T-helper 2 cell treated with Interferon-gamma antibody and Interleukin-4, amounts not matched to agents 5 μg/mL and 100 μg/mL, for 36 hours (primary cell): ENCODE results near the gene EPHB6.

Experiments
- DNase-seq: peaks from one replicate; pipeline ENCODE4 v3.0.0; 2021; ENCODE audit warnings: low spot score
- H3K27ac Mint-ChIP-seq: one replicate; pipeline ENCODE4 v1.8.0; 2021; ENCODE audit warnings: mild to moderate bottlenecking, mixed read lengths
- H3K27me3 Mint-ChIP-seq: one replicate; pipeline ENCODE4 v1.8.0; 2021; ENCODE audit warnings: low read depth, mixed read lengths
- H3K36me3 Mint-ChIP-seq: one replicate; pipeline ENCODE4 v1.8.0; 2021; ENCODE audit warnings: low read depth, mixed read lengths
- H3K4me1 Mint-ChIP-seq: one replicate; pipeline ENCODE4 v1.8.0; 2021; ENCODE audit warnings: low read depth, mixed read lengths
- H3K4me3 Mint-ChIP-seq: one replicate; pipeline ENCODE4 v1.8.0; 2022; ENCODE audit warnings: mild to moderate bottlenecking, moderate library complexity, mixed read lengths
- H3K9me3 Mint-ChIP-seq: one replicate; pipeline ENCODE4 v1.8.0; 2021; ENCODE audit warnings: mixed read lengths

The EPHB6 gene

GRCh38 chr7:142864980-142865747 lies 10.3 kb downstream of the EPHB6 start:
- no peak overlapping the region for H3K27ac Mint-ChIP-seq
- peaks cover 3% of the 10 kb centered on the region for H3K27me3 Mint-ChIP-seq
- H3K4me1 Mint-ChIP-seq: no peaks in the 10 kb centered on the region
- no peaks in the 10 kb centered on the region for H3K9me3 Mint-ChIP-seq
- H3K4me3 Mint-ChIP-seq: no peak overlapping the region
- no peaks in the 10 kb centered on the region for H3K36me3 Mint-ChIP-seq
- DNase-seq: no peak

DNA sequence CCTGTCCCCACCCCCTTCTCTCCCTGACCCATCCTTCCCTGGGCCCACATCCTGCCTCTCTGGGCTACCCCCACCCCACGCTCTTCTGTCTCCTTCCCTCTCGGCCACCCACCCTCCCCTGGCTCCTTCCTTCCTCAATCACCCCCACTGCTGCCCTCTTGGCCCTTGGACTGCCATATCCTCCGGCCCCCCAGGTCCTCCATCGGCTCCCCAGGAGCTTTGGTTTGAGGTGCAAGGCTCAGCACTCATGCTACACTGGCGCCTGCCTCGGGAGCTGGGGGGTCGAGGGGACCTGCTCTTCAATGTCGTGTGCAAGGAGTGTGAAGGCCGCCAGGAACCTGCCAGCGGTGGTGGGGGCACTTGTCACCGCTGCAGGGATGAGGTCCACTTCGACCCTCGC lies 10.9 kb downstream of the EPHB6 start:
- no peak for DNase-seq
- H3K4me1 Mint-ChIP-seq: no peaks in the 10 kb centered on the region
- H3K27me3 Mint-ChIP-seq: no peaks in the 10 kb centered on the region
- H3K36me3 Mint-ChIP-seq: no peaks in the 10 kb centered on the region
- H3K9me3 Mint-ChIP-seq: no peaks in the 10 kb centered on the region
- H3K4me3 Mint-ChIP-seq: no peak overlapping the region
- no peak overlapping the region for H3K27ac Mint-ChIP-seq

- H3K27ac Mint-ChIP-seq: no peak overlapping the region
- no peaks in the 10 kb centered on the region for H3K4me1 Mint-ChIP-seq
- no peak overlapping the region for H3K4me3 Mint-ChIP-seq
- H3K27me3 Mint-ChIP-seq: no peaks in the 10 kb centered on the region
- H3K36me3 Mint-ChIP-seq: no peaks in the 10 kb centered on the region
- no peaks in the 10 kb centered on the region for H3K9me3 Mint-ChIP-seq
- DNase-seq: no peak
Measured at GRCh38 chr7:142866361-142867096, 11.7 kb downstream of the EPHB6 start.

DNA sequence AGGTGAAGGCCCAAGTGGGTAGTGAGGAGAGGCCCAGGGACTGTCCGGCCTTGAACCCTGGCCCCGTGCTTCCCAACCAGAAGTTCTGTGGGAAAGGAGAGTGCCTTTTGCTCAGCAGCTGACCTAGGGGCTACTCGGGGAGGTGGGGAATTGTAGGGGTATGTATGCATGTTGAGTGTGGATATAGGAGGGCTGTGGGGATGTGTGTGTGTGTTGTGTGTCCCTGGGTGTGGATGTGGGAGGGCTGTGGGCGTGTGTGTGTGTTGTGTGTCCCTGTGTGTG lies 12.2 kb downstream of the EPHB6 start:
- no peak for DNase-seq
- H3K27ac Mint-ChIP-seq: no peak overlapping the region
- no peaks in the 10 kb centered on the region for H3K36me3 Mint-ChIP-seq
- H3K4me3 Mint-ChIP-seq: no peak overlapping the region
- no peaks in the 10 kb centered on the region for H3K27me3 Mint-ChIP-seq
- no peaks in the 10 kb centered on the region for H3K4me1 Mint-ChIP-seq
- no peaks in the 10 kb centered on the region for H3K9me3 Mint-ChIP-seq

GRCh38 chr7:142867398-142868187 lies 12.7 kb downstream of the EPHB6 start:
- Mint-ChIP-seq H3K4me1 (no peaks in the 10 kb centered on the region), H3K4me3 (no peak overlapping the region), H3K36me3 (no peaks in the 10 kb centered on the region)

DNA sequence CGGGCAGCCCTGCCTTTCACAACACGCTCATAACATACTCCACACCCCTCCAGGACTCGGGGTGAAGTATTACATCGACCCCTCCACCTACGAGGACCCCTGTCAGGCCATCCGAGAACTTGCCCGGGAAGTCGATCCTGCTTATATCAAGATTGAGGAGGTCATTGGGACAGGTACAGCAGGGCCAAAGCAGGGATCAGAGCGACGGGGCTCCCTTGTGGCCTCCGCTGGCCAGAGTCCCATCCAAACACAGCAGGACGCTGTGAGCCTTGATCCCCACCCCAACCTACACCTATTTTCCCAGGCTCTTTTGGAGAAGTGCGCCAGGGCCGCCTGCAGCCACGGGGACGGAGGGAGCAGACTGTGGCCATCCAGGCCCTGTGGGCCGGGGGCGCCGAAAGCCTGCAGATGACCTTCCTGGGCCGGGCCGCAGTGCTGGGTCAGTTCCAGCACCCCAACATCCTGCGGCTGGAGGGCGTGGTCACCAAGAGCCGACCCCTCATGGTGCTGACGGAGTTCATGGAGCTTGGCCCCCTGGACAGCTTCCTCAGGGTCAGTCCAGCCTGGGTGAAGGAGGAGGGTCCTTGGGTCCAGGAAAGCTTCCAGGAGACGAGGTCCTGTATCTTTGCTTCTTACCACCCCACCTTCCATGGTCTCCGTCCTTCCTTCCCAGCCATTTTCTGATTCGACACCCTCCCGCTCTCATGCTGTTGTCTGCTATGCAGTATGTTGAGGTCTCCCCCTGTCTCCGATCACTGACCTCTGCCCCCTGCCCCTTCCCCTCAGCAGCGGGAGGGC lies 13.5 kb downstream of the EPHB6 start:
- no peaks in the 10 kb centered on the region for H3K36me3 Mint-ChIP-seq
- H3K4me1 Mint-ChIP-seq: no peaks in the 10 kb centered on the region
- no peak overlapping the region for H3K4me3 Mint-ChIP-seq

More at GRCh38 chr7:142867398-142868187, 12.7 kb downstream of the EPHB6 start:
- no peaks in the 10 kb centered on the region for H3K27me3 Mint-ChIP-seq
- no peak overlapping the region for H3K27ac Mint-ChIP-seq
- DNase-seq: no peak
- no peaks in the 10 kb centered on the region for H3K9me3 Mint-ChIP-seq

DNA sequence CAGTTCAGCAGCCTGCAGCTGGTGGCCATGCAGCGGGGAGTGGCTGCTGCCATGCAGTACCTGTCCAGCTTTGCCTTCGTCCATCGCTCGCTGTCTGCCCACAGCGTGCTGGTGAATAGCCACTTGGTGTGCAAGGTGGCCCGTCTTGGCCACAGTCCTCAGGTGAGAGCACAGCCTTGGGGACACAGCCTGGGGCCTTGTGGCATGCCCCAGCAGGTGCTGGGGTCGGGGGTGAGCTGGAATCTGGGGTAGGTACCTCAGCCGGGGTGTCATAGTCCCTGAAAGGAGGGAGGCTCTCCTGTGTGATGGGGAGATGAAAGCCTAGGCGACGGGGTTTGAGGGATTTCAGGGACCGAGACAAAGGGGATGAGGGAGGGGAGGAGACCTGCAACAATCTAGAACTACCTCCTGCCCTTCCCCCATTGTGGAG lies 14.1 kb downstream of the EPHB6 start:
- Mint-ChIP-seq H3K27me3 (no peaks in the 10 kb centered on the region), H3K4me1 (no peaks in the 10 kb centered on the region), H3K4me3 (no peak overlapping the region), H3K9me3 (no peaks in the 10 kb centered on the region), H3K27ac (no peak overlapping the region), H3K36me3 (no peaks in the 10 kb centered on the region)
- no peak for DNase-seq

More for the DNA sequence above, 13.5 kb downstream of the EPHB6 start:
- Mint-ChIP-seq H3K9me3 (no peaks in the 10 kb centered on the region), H3K27me3 (no peaks in the 10 kb centered on the region), H3K27ac (no peak overlapping the region)
- no peak for DNase-seq

DNA sequence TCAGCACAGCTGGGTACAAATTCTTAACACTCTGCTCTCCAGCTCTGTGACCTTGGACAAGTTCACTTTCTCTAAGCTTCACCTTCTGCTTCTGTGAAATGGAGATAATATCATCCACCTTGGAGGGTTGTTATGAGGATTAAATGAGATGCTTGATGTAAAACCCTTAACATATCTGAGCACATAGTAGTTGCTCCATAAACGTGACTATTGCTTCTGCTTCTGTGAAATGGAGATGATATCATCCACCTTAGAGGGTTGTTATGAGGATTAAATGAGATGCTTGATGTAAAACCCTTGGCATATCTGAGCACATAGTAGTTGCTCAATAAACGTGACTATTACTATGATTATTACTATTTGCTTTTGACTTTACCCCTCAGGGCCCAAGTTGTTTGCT lies 14.6 kb downstream of the EPHB6 start:
- Mint-ChIP-seq H3K4me3 (no peak overlapping the region), H3K9me3 (no peaks in the 10 kb centered on the region), H3K27ac (no peak overlapping the region), H3K27me3 (no peaks in the 10 kb centered on the region), H3K4me1 (no peaks in the 10 kb centered on the region), H3K36me3 (no peaks in the 10 kb centered on the region)
- DNase-seq: no peak

DNA sequence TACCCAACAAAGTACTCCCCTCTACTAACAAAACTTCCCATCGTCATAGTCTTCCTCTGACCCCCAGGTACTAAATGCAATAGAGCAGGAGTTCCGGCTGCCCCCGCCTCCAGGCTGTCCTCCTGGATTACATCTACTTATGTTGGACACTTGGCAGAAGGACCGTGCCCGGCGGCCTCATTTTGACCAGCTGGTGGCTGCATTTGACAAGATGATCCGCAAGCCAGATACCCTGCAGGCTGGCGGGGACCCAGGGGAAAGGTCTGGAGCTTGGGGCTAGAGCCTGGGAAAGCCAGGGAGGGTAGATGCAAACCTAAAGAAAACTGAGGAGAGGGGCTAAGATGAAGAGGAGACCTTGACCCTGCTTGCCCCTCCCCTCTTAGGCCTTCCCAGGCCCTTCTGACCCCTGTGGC lies 15.3 kb downstream of the EPHB6 start:
- Mint-ChIP-seq H3K36me3 (no peaks in the 10 kb centered on the region), H3K27me3 (no peaks in the 10 kb centered on the region), H3K4me1 (no peaks in the 10 kb centered on the region), H3K27ac (no peak overlapping the region), H3K4me3 (no peak overlapping the region), H3K9me3 (no peaks in the 10 kb centered on the region)
- no peak for DNase-seq

DNA sequence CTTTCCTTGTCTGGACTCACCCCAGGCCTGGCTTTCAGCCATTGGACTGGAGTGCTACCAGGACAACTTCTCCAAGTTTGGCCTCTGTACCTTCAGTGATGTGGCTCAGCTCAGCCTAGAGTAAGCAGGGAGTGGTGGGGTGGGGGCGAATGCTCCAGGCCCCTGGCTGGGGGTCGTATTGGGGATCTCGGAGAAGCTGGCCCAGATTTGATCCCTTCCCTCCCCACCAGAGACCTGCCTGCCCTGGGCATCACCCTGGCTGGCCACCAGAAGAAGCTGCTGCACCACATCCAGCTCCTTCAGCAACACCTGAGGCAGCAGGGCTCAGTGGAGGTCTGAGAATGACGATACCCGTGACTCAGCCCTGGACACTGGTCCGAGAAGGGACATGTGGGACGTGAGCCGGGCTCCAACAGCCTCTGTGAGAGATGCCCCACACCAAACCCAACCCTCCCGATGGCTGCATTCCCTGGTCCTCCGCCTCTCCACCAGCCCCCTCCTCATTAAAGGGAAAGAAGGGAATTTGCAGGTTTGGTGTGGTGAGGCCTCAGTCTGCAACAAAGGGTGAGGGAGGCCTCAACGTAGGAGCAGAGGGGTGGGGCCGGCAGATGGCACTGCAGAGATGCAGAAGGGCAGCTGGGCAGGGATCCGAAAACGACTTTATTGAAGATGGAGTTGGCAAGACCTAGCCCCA lies 15.8 kb downstream of the EPHB6 start:
- Mint-ChIP-seq H3K4me3 (no peak overlapping the region), H3K9me3 (no peaks in the 10 kb centered on the region), H3K27me3 (no peaks in the 10 kb centered on the region), H3K27ac (no peak overlapping the region), H3K36me3 (no peaks in the 10 kb centered on the region), H3K4me1 (no peaks in the 10 kb centered on the region)
- DNase-seq: no peak

GRCh38 chr7:142871260-142872105 lies 16.6 kb downstream of the EPHB6 start:
- H3K9me3 Mint-ChIP-seq: no peaks in the 10 kb centered on the region
- no peak overlapping the region for H3K27ac Mint-ChIP-seq
- no peaks in the 10 kb centered on the region for H3K27me3 Mint-ChIP-seq
- DNase-seq: no peak
- no peaks in the 10 kb centered on the region for H3K4me1 Mint-ChIP-seq
- H3K36me3 Mint-ChIP-seq: no peaks in the 10 kb centered on the region
- no peak overlapping the region for H3K4me3 Mint-ChIP-seq

DNA sequence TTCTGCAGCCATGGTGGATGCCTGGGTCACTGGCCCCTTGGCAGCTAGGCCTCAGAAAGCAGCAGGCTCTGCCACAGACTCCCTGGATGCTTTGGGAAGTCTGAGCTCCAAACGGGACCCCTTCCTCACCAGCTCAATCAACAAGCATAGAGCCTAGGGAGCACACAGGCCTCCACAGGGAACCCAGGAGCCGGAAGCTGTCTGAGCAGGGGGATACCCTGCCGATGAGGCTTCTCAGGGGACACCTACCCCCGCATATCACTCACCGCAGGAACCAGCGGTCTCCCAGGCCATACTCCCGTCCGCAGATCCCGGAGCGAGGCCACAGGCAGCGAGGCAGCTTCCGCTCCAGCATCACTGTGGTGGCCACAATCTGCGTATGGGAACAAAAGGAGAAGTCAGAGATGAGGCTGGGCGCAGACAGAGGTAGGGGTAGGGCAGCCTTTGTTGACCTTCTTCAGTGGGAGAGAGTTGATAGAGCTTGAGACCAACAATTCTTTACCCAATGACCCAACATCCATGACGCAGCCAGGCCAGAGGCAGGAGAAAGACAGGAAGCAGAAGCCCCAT lies 17.3 kb downstream of the EPHB6 start:
- no peaks in the 10 kb centered on the region for H3K9me3 Mint-ChIP-seq
- no peak for DNase-seq
- no peak overlapping the region for H3K27ac Mint-ChIP-seq
- H3K27me3 Mint-ChIP-seq: no peaks in the 10 kb centered on the region
- H3K36me3 Mint-ChIP-seq: no peaks in the 10 kb centered on the region
- no peaks in the 10 kb centered on the region for H3K4me1 Mint-ChIP-seq
- no peak overlapping the region for H3K4me3 Mint-ChIP-seq
